ENCODE measurements around the gene SIL1.
"Not testable (repeated sequence)": the region's sequence is repeated elsewhere in the genome, so short reads cannot be mapped to it uniquely, and the experiment has no call there.

SIL1 gene

GRCh38 chr5:139199321-139199720 lies 1.2 kb upstream of the SIL1 start:
- DNase-seq = no peak

GRCh38 chr5:139196296-139196956 lies 1.7 kb downstream of the SIL1 start:
- no peak for DNase-seq

GRCh38 chr5:139194486-139194885 lies 3.7 kb downstream of the SIL1 start:
- no peak for DNase-seq

- no peak for DNase-seq
Measured at GRCh38 chr5:139193928-139194327, 4.2 kb downstream of the SIL1 start.

- DNase-seq = not testable (repeated sequence)
Measured at GRCh38 chr5:139192906-139193305, 5.3 kb downstream of the SIL1 start.

- DNase-seq = not testable (repeated sequence)
Measured at GRCh38 chr5:139191954-139192353, 6.2 kb downstream of the SIL1 start.

GRCh38 chr5:139190125-139190524 lies 8.0 kb downstream of the SIL1 start:
- DNase-seq = no peak

- DNase-seq = no peak
Measured at GRCh38 chr5:139188558-139189270, 9.5 kb downstream of the SIL1 start.

GRCh38 chr5:139186752-139187326 lies 11.3 kb downstream of the SIL1 start:
- no peak for DNase-seq

GRCh38 chr5:139186261-139186660 lies 11.9 kb downstream of the SIL1 start:
- DNase-seq = no peak

GRCh38 chr5:139185589-139185988 lies 12.6 kb downstream of the SIL1 start:
- DNase-seq = no peak

- DNase-seq = no peak
Measured at GRCh38 chr5:139183502-139183901, 14.7 kb downstream of the SIL1 start.

- no peak for DNase-seq
Measured at GRCh38 chr5:139182528-139183296, 15.5 kb downstream of the SIL1 start.

- no peak for DNase-seq
Measured at GRCh38 chr5:139181835-139182452, 16.2 kb downstream of the SIL1 start.

GRCh38 chr5:139181322-139181730 lies 16.8 kb downstream of the SIL1 start:
- no peak for DNase-seq

- DNase-seq = no peak
Measured at GRCh38 chr5:139180850-139181249, 17.3 kb downstream of the SIL1 start.

- not testable (repeated sequence) for DNase-seq
Measured at GRCh38 chr5:139179778-139180513, 18.2 kb downstream of the SIL1 start.

- no peak for DNase-seq
Measured at GRCh38 chr5:139178935-139179334, 19.2 kb downstream of the SIL1 start.

- no peak for DNase-seq
Measured at GRCh38 chr5:139178589-139178917, 19.6 kb downstream of the SIL1 start.

GRCh38 chr5:139177809-139178588 lies 20.2 kb downstream of the SIL1 start:
- DNase-seq = no peak

GRCh38 chr5:139177281-139177680 lies 20.9 kb downstream of the SIL1 start:
- DNase-seq = not testable (repeated sequence)

- not testable (repeated sequence) for DNase-seq
Measured at GRCh38 chr5:139174382-139174781, 23.8 kb downstream of the SIL1 start.

Measured in NCI-H1930 (cell line).